Testis (tissue), 3 donors: ENCODE measurements around the gene MYO7A. TPM values are rescaled to one million over a fixed set of nuclear protein-coding genes. Genes with fewer than 3 reads are reported as not detected.

Experiments used
- DNase-seq: peaks from one replicate; pipeline ENCODE4 v3.0.0-alpha.2; 2019
- H3K27ac ChIP-seq, 2 donors: fragments of 200-600 bp; sonication (generic); one replicate each; pipeline ENCODE4 v1.5.1; 2019
- H3K27me3 ChIP-seq: fragments of 200-600 bp; sonication (generic); one replicate; pipeline ENCODE4 v1.5.1; 2019
- H3K36me3 ChIP-seq: fragments of 200-600 bp; sonication (generic); one replicate; pipeline ENCODE4 v1.5.1; 2017; ENCODE audit warnings: low read depth; ENCODE audit errors: missing control alignments
- H3K4me1 ChIP-seq: fragments of 200-600 bp; sonication (generic); one replicate; pipeline ENCODE4 v1.5.1; 2019
- H3K4me3 ChIP-seq, 2 donors: fragments of 200-600 bp; sonication (generic); one replicate each; pipeline ENCODE4 v1.5.1; 2017 to 2019
- H3K9me3 ChIP-seq: fragments of 200-600 bp; sonication (generic); one replicate; pipeline ENCODE4 v1.5.1; 2017
- CTCF ChIP-seq, 3 experiments: fragments of 450-650 bp in 2 of 3; fragments of 200-600 bp in 1 of 3; sonication (generic) in 1 of 3; IDR thresholded peaks; one replicate each; pipeline ENCODE4 v1.5.1; 2016 to 2019; ENCODE audit warnings: antibody characterized with exemption in 3 of 3, mild to moderate bottlenecking in 2 of 3, moderate library complexity in 1 of 3
- POLR2A ChIP-seq: fragments of 450-650 bp; IDR thresholded peaks from one replicate; pipeline ENCODE4 v1.6.1; 2017; ENCODE audit warnings: antibody characterized with exemption, mild to moderate bottlenecking, moderate library complexity
- WGBS, 2 donors: methylation state at CpG; one replicate each; pipeline ENCODE4 v1.1.5; 2018; 5-methylcytosine and 5-hydroxymethylcytosine counted together
- intact Hi-C: fragments of 100-400 bp; cut with DNase I; formaldehyde crosslinking; loops from one replicate; pipeline ENCODE4 v1.15.1; 2023; ENCODE audit warnings: low total_unique reads
- polyA plus RNA-seq: library from polyadenylated mRNA; stranded (reverse); fragments of 350-450 nt; fragmentation: Illumina TruSeq; extraction: RNeasy Lipid Tissue Mini Kit (QIAGEN cat#74804); gene quantifications from one replicate; pipeline ENCODE4 v1.2.3, GENCODE V29; 2014; ENCODE audit warnings: low read depth, low replicate concordance; ENCODE audit not compliant: insufficient read depth
- total RNA-seq, 2 donors: library from RNA; depleted of rRNA; stranded (reverse); fragments of >200 nt; gene quantifications; one replicate each; pipeline ENCODE4 v1.2.3, GENCODE V29; 2016

MYO7A gene
- total and polyA plus RNA-seq, 3 donors from 2014 or later, result 40.1 to 239 (median 161) TPM

DNA sequence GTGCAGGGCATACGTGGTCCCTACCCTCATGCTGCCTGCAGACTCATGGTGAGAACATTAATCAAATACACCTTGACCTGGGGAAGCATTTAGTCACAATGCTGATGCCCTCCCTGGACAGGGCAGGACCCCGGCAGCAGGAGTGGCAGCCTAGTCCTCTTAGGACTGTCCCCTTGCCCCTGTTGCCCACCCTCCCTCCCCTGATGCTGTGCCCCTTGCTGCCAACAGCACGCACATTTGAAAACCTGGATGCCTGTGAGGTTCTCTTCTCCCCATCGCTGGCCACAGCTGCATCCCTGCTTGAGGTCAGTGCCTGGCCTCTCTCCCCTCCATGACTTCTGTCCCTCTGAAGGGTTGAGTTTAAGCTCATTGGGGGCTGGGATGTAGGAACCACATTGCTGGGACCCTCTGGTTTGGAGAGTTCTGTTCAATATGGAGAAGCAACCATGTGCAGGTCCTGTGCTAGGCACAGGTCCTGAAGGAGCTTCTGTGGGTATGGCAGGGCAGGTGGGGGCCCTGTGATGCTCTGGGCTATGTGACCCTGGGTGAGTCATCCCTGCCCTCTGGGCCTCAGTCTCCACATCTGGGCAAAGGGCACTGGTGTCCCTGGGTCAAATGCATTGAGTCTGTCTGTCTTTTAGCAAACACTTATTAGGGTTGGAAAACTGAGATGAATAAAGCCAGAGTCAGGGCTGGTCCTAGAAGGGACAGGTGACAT, 31.3 kb downstream of the MYO7A start:
- DNase-seq, result no peak
- no peaks in the 10 kb centered on the region for H3K36me3 ChIP-seq
- no peaks in the 10 kb centered on the region for H3K9me3 ChIP-seq
- no peak overlapping the region for H3K4me3 ChIP-seq
- H3K4me1 ChIP-seq, result peaks cover 9% of the 10 kb centered on the region
- intact Hi-C loops, result no loop called here
- WGBS, 2 donors, result 90 to 91% methylated on average over 4 of the region's 4 CpGs
- H3K27me3 ChIP-seq, result no peaks in the 10 kb centered on the region
- H3K27ac ChIP-seq, result no peak overlapping the region
- TF ChIP-seq CTCF (IDR thresholded peaks at IDR 0.05), result no peak
- TF ChIP-seq POLR2A, result no peak

GRCh38 chr11:77159937-77160495, 32.0 kb downstream of the MYO7A start:
- H3K27me3 ChIP-seq, result no peaks in the 10 kb centered on the region
- H3K4me3 ChIP-seq, result no peak overlapping the region
- H3K36me3 ChIP-seq, result no peaks in the 10 kb centered on the region
- TF ChIP-seq CTCF (IDR thresholded peaks at IDR 0.05), result no peak
- TF ChIP-seq POLR2A, result no peak
- 92 to 97% methylated on average over 20 of the region's 20 CpGs for WGBS, 2 donors
- no peak for DNase-seq
- H3K27ac ChIP-seq, result no peak overlapping the region
- H3K4me1 ChIP-seq, result peaks cover 3% of the 10 kb centered on the region
- H3K9me3 ChIP-seq, result no peaks in the 10 kb centered on the region
- intact Hi-C loops, result no loop called here

DNA sequence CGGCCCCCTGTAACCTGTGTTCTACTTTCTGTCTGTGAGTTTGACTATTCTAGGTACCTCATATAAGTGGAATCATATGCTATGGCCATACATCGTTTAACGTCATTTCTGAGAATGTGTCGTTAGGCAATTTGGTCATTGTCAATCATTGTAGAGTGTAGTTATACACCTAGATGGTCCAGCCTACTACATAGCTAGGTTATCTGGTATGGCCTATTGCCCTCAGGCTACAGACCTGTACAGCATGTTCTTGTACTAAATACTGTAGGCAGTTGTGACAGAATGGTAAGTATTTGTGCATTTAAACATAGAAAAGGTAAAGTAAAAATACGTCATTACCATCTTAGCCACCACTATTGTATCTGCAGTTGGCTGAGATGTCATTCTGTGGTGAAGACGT, 35.2 kb downstream of the MYO7A start:
- Histone ChIP-seq H3K36me3 (no peaks in the 10 kb centered on the region), H3K27me3 (no peaks in the 10 kb centered on the region), H3K9me3 (no peaks in the 10 kb centered on the region), H3K27ac (no peak overlapping the region), H3K4me1 (no peaks in the 10 kb centered on the region), H3K4me3 (no peak overlapping the region)
- 87% methylated on average over 6 of the region's 6 CpGs for WGBS, 2 donors
- TF ChIP-seq CTCF (IDR thresholded peaks at IDR 0.05) (no peak), POLR2A (no peak)
- no peak for DNase-seq
- intact Hi-C loops, result no loop called here

- no peaks in the 10 kb centered on the region for H3K9me3 ChIP-seq
- no peak overlapping the region for H3K4me3 ChIP-seq
- no peaks in the 10 kb centered on the region for H3K36me3 ChIP-seq
- no peaks in the 10 kb centered on the region for H3K4me1 ChIP-seq
- intact Hi-C loops, result no loop called here
- 86 to 87% methylated on average over 5 of the region's 5 CpGs for WGBS, 2 donors
- DNase-seq, result no peak
- no peaks in the 10 kb centered on the region for H3K27me3 ChIP-seq
- no peak for TF ChIP-seq CTCF (IDR thresholded peaks at IDR 0.05)
- no peak for TF ChIP-seq POLR2A
- no peak overlapping the region for H3K27ac ChIP-seq
These were observed 37.0 kb downstream of the MYO7A start for GRCh38 chr11:77165066-77165465.

- Histone ChIP-seq H3K4me1 (no peaks in the 10 kb centered on the region), H3K27ac (no peak overlapping the region), H3K27me3 (no peaks in the 10 kb centered on the region), H3K36me3 (no peaks in the 10 kb centered on the region), H3K9me3 (no peaks in the 10 kb centered on the region), H3K4me3 (no peak overlapping the region)
- WGBS, 2 donors, result 87 to 95% methylated on average over 8 of the region's 8 CpGs
- intact Hi-C loops, result no loop called here
- TF ChIP-seq CTCF (IDR thresholded peaks at IDR 0.05), result no peak
- no peak for TF ChIP-seq POLR2A
- DNase-seq, result no peak
These were observed 38.0 kb downstream of the MYO7A start for GRCh38 chr11:77166021-77166420.
